Esophagus squamous epithelium (tissue), 4 donors: ENCODE measurements around the gene METTL24.

Experiments used
- POLR2A ChIP-seq, 4 donors: fragments of 450-650 bp; IDR thresholded peaks; one replicate each; pipeline ENCODE4 v1.6.1; 2017; ENCODE audit warnings: antibody characterized with exemption in 4 of 4, mild to moderate bottlenecking in 4 of 4, moderate library complexity in 3 of 4
- TF ChIP-seq, protein P1 (sequence below), 6 experiments: fragments of 450-650 bp in 4 of 6; fragments of 200-600 bp in 2 of 6; sonication (generic) in 2 of 6; IDR thresholded peaks; one replicate each; pipeline ENCODE4 v1.5.1; 2016 to 2019; ENCODE audit warnings: antibody characterized with exemption in 6 of 6, mild to moderate bottlenecking in 4 of 6, moderate library complexity in 4 of 6

DNA sequence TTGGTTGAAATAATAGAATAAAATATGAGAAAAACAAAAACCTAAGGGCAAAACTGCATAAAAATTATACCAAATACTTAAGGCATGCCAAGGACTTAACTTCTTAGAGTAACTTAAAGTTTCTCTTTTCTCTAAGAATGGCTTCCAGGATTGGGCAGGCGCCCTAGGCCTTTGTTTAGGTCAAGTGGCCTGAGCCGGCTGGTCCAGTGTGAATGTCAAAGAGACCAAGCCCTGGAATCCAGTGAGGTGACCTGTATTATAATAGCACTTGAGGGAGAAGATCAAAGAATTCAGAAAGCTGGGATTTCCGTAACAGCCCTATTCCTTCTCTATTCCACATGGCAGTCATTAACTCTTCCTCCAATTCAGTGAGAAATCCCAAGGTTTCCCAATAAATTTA, 6.6 kb downstream of the METTL24 start:
- TF ChIP-seq, protein P1, sequence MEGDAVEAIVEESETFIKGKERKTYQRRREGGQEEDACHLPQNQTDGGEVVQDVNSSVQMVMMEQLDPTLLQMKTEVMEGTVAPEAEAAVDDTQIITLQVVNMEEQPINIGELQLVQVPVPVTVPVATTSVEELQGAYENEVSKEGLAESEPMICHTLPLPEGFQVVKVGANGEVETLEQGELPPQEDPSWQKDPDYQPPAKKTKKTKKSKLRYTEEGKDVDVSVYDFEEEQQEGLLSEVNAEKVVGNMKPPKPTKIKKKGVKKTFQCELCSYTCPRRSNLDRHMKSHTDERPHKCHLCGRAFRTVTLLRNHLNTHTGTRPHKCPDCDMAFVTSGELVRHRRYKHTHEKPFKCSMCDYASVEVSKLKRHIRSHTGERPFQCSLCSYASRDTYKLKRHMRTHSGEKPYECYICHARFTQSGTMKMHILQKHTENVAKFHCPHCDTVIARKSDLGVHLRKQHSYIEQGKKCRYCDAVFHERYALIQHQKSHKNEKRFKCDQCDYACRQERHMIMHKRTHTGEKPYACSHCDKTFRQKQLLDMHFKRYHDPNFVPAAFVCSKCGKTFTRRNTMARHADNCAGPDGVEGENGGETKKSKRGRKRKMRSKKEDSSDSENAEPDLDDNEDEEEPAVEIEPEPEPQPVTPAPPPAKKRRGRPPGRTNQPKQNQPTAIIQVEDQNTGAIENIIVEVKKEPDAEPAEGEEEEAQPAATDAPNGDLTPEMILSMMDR (IDR thresholded peaks at IDR 0.05): no peak
- no peak for TF ChIP-seq POLR2A (IDR thresholded peaks at IDR 0.05)
